HG03442 (cell line): ENCODE data around the gene WARS2.
"Not testable (repeated sequence)": the region's sequence is repeated elsewhere in the genome, so short reads cannot be mapped to it uniquely, and the experiment has no call there.

Experiments used
- ATAC-seq: cut with Tn5 transposase; IDR thresholded peaks from one replicate; pipeline ENCODE4 v1.9.1; 2021; ENCODE audit warnings: mild to moderate bottlenecking, moderate library complexity; ENCODE audit not compliant: unreplicated experiment

Gene WARS2

DNA sequence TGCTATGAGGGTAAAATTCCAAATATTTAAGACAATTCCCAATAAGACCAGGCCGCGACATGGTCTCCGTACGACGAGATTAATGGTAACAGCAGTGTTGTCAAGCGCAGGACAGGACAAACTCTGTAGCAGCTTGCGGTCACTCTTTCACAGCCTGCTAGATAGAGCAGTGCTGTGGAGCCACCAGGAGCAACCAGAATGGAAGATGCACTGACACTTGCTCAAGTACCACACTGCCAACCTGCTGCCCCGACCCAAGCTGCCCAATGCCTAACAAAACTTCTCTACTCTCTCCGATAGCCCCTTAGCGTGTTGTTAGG, 636 bp downstream of the WARS2 start:
- ATAC-seq: peak; percentile 25

DNA sequence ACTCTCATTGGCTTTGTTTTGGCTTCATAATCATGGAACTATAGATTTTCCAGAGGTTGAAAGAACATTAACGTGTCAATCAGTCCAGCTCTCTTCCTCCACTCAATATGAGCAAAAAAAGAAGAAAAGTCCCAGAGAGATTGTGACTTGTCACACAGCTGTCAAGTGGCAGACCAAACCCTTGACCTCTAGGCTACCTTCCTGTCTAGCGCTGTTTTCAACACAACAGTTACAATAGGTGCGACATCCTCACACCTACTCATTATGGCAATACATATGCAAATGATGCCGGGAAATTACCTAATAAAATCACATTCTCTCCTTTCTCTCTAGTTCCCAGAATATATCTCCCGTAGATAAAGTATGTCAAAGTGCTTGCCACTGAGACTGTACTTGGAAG, 1.1 kb downstream of the WARS2 start:
- ATAC-seq: peak; percentile 33

DNA sequence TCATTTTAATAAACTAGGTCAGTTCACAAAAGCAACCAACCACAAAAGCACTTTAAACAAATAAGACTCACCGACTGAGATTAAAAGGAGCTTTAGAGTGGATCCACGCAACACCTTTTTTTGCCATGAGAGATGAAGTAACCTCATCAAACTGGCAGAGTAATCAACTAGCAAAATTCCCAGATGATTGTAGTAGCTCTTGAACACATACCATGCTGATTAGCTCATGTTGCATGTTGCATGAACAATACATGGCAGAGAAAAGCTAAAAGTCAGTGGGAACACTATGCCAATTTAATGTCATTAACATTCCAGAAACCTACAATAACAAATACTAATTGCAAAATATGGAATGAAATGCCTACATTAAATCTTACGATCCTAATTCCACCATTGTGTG, 4.1 kb downstream of the WARS2 start:
- ATAC-seq: no peak

DNA sequence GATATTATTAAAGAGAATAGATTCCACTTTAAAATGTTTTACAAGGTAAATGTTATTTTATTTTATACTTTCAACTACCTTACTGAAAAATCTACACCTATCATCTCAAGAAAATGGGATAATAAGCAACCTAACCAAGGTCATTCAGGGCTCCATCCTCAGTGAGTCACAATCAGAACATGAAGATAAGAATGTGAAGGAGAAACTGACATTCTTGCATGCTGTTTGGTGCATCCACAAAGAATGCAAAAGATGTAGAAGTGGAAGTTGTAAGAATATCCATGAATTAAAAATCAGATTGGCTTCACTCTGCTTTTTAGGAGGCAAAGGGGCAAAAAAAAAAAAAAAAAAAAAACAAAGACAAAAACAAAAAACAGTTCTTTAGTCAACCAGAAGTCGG, 6.5 kb downstream of the WARS2 start:
- ATAC-seq: no peak

DNA sequence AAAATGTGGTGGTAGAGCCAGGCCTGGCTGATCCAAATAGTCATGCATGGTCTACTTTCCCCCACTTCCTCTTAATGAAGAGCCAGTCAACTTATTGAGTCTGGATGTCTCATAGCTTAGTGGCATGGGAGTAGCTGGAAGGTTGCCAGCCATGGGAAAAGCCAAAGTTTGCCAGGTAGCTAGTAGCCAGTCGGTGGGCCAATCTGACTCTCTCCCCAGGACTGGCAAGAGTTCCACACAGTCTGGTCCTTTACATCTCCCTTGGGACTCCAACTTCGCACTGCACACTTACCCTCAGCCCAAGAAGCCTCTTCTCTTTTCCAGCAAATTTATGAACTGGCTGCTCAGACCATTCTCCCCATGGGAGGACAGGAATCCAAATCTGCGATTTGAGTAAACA, 8.3 kb downstream of the WARS2 start:
- ATAC-seq: no peak

DNA sequence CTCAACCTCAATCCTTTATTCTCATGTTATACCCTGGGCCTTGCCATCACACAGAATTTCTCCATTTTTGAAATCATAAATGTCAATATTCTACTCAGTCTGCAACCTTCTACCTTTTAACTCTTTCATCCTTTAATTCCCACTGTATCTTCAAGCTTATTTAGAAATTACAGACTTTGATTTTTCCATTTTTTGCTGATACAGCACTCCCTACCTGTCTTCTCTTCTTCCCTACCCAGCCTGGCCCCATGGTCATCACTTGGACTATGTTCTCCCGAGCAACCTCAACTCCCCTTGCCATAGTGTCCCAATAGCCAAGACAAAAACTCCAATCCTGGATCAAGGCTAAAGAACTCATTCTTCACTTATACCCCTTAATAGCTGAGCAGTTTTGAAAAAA, 14.6 kb downstream of the WARS2 start:
- no peak for ATAC-seq

DNA sequence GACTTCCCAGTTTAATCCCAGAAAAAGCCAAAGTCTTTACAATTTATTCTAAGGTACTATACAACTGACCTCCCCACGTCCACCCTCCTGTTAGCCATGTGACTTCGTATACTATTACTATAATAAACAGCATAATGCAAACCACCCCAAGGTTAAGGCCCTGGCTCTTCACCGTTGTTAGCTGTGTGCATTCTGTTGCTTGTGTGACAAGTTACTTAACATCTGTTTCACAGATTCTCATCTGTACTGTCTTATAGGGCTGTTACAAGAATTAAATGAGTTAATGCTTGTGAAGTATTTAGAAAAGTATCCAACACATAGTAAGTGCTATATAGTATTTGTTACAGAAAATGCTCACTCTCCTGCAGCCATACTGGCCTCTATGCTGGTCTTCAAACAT, 15.7 kb downstream of the WARS2 start:
- ATAC-seq: no peak

DNA sequence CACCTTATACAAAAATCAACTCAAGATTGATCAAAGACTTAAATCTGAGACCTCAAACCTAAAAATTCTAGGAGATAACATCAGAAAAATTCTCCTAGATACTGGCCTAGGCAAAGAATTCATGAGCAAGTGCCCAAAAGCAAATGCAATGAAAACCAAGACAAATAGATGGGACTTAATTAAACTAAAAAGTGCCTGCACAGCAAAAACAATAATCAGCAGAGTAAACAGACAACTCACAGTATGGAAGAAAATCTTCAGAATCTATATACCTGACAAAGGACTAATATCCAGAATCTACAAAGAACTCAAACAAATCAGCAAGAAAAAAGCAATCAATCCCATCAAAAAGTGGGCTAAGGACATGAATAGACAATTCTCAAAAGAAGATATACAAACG, 18.6 kb downstream of the WARS2 start:
- ATAC-seq: not testable (repeated sequence)

DNA sequence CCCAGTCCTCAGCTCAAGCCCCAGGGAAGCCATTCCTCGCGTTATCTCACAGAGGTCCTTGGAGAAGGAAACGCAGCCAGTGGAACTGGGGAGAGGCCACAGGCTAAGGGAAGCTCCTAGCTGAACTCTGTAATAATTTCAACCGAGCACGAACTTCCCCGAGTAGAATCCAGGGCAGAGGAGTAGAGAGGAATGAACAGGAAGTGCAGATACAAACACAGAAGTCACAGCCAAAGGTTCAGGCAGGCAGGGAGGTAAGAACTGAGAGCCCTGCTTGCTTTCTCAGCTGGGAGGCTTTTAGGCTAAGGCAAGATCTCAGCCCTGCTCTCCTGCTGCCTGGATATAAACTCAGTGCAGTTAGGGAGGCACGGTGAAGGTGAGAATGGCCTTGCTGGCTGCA, 23.7 kb downstream of the WARS2 start:
- ATAC-seq: no peak

DNA sequence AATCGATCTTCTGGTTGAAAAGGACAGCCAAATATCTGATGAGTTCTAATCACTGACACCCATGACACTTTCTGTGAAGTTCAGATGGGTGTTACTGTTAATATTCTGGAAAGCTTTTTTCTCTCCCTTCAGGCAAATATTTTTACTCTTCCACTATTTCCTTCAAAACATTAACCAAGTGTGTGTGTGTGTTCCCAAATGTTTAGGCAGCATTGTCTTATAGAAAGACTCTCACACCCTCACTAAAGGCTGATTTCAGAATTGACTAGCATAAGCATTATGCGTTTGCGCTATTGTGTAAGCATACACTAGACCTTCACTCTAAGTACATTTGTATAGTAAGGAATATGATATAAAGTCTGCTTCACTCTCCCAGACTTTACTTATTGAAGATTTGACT, 24.7 kb downstream of the WARS2 start:
- ATAC-seq: no peak

DNA sequence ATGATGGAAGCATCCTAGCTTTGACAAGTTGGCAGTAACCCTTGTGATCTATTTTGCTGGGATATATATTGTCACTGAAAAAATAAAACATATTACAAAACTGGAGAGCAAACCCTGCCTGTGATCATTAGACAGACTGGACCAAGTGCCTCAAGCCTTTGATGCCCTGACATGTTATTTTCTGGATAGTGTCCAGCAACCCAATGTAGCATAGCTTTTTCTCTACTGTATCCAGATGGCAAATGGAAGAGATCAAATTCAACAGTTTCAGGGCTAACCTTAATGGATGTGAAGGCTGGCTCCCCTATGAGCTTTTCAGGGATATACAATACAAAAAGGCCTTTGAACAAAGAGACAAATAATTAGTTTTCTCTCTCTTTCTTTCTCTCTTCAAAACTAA, 25.1 kb downstream of the WARS2 start:
- ATAC-seq: no peak

DNA sequence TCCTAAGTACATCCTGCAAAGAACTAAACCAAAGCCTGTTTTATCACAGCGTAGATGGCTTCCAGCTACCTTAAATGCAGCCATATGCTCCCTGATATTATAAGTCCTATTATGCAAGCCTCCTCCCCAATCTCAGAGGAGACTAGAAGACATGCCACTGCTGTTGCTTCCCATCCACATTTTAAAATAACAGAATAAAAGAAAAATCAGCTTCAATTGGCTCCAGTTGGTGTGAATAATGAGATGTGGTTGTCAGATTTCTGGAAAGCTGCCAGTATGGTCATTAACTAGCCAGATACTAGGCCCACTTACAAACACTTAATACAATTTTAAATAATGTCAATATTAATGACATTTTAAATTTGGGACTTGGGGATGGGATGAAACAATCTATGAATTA, 25.7 kb downstream of the WARS2 start:
- ATAC-seq: no peak

DNA sequence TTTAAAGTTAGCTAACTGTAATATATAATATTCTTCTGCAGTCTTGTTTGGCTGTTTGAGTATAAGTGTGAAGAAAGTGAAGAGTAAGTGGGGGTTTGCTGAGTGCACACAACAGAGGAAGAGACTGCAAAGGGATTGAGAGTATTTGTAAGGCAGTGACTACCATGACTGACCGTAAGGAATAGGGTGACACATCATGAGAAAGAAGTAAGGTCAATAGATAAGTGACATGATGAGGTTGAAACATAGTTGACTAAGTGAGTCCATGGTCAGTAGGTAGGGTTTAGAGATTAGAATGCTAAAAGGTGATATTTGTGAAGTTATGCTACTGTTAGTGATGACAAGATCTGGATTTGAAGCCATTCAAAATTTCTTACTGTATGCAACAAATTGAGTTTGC, 27.7 kb downstream of the WARS2 start:
- ATAC-seq: no peak

DNA sequence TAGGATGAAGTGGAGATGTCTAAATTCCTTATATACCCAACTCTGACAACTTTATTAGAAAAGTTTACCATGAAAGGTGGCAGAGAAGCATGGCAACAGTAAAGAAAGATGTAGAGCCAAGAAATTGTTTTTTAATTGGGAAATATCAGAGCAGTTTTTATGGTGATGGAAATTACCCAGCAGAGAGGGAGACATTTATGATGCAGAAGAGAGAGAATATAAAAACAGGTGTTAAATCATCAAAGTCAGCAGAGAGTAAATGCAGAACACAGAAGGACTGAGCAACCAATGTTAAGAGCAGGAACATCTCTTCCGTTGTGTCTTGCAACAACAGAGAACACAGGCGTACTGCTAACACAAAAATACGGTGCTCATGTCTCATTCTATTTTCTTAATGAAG, 28.2 kb downstream of the WARS2 start:
- ATAC-seq: no peak

DNA sequence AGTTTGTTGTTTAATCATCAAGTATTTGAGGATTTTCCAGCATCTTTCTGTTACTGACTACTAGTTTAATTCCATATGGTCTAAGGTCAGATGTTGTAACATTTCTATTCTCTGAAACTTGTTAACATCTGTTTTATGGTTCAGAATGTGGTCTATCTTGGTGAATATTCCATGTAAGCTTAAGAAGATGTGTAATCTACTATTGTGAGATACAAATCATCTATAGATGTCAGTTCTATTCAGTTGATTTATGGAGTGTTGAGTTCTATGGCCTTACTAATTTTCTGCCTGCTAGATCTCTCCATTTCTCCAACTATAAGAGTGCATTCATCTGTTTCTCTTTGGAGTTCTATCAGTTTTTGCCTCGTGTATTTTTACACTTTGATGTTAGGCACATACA, 31.5 kb downstream of the WARS2 start:
- no peak for ATAC-seq

DNA sequence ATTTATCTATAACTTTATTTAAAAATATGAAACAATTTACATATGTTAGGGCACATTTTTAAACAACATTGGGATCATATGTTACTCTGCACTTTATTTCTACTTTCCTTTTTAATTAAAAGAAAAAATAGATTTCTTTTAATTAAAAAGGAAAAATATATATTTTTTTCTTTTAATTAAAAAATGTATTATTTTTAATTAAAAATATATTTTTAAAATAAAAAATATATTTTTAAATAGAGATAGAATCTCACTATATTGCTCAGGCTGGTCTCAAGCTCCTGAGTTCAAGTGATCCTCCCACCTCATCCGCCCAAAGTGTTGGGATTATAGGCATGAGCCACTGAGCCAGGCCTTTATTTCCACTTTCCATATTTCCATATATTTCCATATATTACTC, 36.7 kb downstream of the WARS2 start:
- ATAC-seq: no peak

DNA sequence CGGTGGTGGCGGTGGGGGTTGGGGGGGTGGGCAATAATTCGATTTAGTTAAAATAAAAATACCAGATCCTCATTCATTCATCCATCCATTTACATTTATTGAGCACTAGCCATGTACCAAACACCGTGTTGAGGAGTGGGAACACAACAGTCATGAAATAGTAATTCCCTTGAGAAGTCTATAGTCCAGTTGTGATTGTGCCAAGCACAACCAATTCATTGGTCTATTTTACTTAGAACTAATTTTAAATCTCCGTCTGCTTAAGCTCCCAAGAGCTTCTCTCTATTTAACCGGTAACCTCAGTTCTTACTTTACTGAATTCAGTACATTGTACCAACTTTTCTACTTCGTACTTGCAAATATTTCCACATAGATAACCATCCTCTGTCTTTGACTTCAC, 38.4 kb downstream of the WARS2 start:
- ATAC-seq: no peak

DNA sequence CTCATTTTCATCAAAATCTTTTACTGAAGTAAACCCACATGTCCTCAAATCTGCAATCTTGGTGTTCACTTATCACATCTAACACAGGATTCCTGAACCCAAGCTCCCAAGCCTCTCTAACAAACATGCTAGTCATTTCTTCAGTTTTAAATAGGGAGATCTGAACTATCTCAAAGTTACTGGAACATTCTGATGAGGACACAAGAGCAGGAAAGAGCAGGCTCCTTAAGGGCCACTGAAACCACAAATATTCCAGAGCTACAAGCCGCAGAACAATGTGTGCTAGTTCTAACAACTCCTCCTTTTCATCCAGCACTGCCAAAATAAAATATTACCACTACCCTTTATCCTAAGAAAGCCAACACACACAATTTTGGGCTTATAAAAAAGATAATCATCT, 38.9 kb downstream of the WARS2 start:
- no peak for ATAC-seq

DNA sequence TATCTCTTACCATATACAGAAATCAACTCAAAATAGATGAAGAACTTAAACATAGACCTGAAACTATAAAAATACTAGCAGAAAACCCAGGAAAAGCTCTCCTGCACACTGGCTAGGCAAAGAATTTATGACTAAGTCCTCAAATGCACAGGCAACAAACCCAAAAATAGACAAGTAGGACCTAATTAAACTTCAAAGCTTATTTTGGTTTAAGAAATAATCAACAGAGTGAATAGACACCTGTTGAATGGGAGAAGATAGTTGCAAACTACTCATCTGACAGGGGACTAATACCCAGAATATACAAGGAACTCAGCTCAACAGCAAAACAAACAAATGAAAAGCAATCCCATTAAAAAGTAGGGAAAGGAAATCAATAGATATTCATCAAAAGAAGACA, 40.7 kb downstream of the WARS2 start:
- ATAC-seq: no peak

DNA sequence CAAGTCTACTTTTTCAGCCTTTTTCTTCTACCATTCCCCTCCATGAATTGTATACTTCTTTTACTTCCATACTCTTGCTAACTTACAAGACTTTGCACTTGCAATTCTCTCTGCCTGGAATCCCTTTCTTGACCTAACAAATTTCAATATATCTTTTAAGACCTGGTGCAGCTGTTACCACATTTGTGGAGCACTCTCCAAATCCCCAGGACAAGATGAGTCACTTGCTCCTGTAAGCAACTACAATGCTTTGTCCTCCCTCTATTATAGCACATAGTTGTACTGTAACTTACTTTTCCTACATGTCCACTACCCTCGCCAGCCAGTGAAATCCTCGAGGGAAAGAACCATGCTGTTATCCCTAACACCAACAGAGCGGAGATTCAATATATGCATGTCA, 43.1 kb downstream of the WARS2 start:
- ATAC-seq: no peak

DNA sequence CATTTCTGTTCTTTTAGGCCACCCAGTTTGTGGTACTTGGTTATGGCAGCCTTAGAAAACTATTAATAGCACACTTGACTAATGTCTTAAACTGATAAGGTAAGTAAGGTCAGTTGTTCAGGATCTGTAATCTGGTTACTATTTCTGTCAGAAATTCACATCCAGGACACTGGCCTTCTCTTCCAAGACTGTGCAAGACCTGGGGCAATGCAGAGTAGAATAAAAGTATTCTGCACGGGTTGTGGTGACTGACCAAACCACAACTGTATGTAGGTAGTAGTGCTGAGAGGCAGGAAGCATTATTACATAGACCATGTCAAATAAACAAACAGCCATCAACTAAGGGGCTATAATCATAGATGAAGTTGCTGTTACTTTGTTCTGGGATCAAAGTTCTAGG, 46.7 kb downstream of the WARS2 start:
- peak; percentile 58 for ATAC-seq

DNA sequence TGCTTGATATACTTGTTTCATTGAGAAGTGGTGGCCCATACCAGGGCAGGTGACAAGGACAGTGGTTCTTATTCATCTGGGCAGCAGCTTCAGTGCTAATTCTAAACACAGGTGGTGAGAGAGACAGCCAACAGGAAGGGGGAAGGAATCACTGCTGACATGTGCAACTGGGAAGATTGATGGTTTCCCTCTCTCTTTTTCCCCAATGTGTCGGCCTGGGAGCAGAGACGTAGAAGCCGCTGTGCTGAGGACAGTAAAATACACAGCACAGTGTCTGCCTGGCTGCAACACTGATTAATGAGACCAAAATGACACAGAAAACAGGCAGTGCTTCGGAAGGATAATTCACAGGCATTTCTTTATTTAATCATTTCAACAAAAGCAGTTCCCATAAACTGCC, 48.8 kb downstream of the WARS2 start:
- no peak for ATAC-seq

DNA sequence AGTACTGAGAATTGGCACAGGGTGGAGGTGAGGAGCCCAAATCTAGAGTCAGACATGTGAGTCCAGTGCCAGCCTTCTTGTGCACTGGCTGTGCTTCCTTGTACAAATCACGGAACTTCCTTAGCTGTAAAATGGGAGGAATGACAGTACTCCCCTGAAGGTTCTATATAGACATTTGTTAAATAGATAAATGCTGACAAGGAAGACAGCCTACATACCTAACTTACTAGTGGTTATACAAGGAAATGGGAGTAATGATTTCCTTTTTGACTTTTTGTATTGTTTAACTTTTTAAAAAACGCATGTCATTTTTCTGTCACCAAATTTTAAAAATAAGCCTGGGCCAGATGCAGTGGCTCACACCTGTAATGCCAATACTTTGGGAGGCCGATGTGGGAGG, 50.2 kb downstream of the WARS2 start:
- no peak for ATAC-seq

DNA sequence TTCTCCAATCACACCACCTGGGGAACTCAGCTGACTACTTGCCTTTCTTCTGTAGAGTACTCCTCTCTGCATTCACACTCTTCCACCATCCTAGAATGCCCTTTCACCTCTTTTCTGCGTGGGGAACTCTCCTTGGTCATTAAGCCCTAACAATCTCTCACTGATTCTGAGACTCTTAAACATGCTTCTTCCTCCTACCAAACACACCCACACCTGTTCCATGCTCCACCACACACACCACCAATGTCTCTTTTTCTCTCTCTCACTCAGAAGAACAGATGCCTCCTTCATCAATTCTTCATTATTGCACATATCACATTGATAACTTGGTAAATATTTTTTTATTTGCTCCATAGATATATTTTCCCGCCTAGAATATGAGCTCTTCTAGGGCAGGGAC, 53.6 kb downstream of the WARS2 start:
- peak; percentile 57 for ATAC-seq
